ENCODE results near the gene CREB1. TPM values are rescaled to one million over a fixed set of nuclear protein-coding genes. Genes with fewer than 3 reads are reported as not detected.

The CREB1 gene
- total RNA-seq, 1 donor from 2014 or later = 111 TPM

GRCh38 chr2:207498427-207498826 lies 31.3 kb upstream of the CREB1 start:
- H3K27ac Mint-ChIP-seq = no peak overlapping the region
- H3K27me3 Mint-ChIP-seq = no peaks in the 10 kb centered on the region
- no peak overlapping the region for H3K4me3 Mint-ChIP-seq (ENCODE audit: low read depth)
- no peak for DNase-seq (ENCODE audit: low spot score, unreplicated experiment)
- peaks cover 3% of the 10 kb centered on the region for H3K4me1 Mint-ChIP-seq (ENCODE audit: low read depth)
- no peaks in the 10 kb centered on the region for H3K36me3 Mint-ChIP-seq (ENCODE audit: insufficient read depth)
- TF ChIP-seq CTCF (IDR thresholded peaks at IDR 0.05; ENCODE audit: unreplicated experiment) = no peak
- no peaks in the 10 kb centered on the region for H3K9me3 Mint-ChIP-seq (ENCODE audit: low read depth)

GRCh38 chr2:207499114-207499513 lies 30.6 kb upstream of the CREB1 start:
- DNase-seq (ENCODE audit: low spot score, unreplicated experiment) = no peak
- Mint-ChIP-seq H3K36me3 (ENCODE audit: insufficient read depth) (no peaks in the 10 kb centered on the region), H3K4me3 (ENCODE audit: low read depth) (no peak overlapping the region), H3K9me3 (ENCODE audit: low read depth) (no peaks in the 10 kb centered on the region), H3K27me3 (no peaks in the 10 kb centered on the region), H3K4me1 (ENCODE audit: low read depth) (peaks cover 5% of the 10 kb centered on the region), H3K27ac (no peak overlapping the region)
- no peak for TF ChIP-seq CTCF (IDR thresholded peaks at IDR 0.05; ENCODE audit: unreplicated experiment)

GRCh38 chr2:207501802-207502576 lies 27.8 kb upstream of the CREB1 start:
- Mint-ChIP-seq H3K4me3 (ENCODE audit: low read depth) (no peak overlapping the region), H3K27ac (no peak overlapping the region), H3K27me3 (no peaks in the 10 kb centered on the region), H3K36me3 (ENCODE audit: insufficient read depth) (no peaks in the 10 kb centered on the region), H3K4me1 (ENCODE audit: low read depth) (peaks cover 12% of the 10 kb centered on the region), H3K9me3 (ENCODE audit: low read depth) (no peaks in the 10 kb centered on the region)
- no peak for TF ChIP-seq CTCF (IDR thresholded peaks at IDR 0.05; ENCODE audit: unreplicated experiment)
- DNase-seq (ENCODE audit: low spot score, unreplicated experiment) = no peak

- no peak for TF ChIP-seq CTCF (IDR thresholded peaks at IDR 0.05; ENCODE audit: unreplicated experiment)
Observed at GRCh38 chr2:207502577-207503198, 27.1 kb upstream of the CREB1 start.

GRCh38 chr2:207503234-207503633 lies 26.5 kb upstream of the CREB1 start:
- TF ChIP-seq CTCF (IDR thresholded peaks at IDR 0.05; ENCODE audit: unreplicated experiment) = no peak
- H3K27me3 Mint-ChIP-seq = no peaks in the 10 kb centered on the region
- no peaks in the 10 kb centered on the region for H3K9me3 Mint-ChIP-seq (ENCODE audit: low read depth)
- peaks cover 12% of the 10 kb centered on the region for H3K4me1 Mint-ChIP-seq (ENCODE audit: low read depth)
- H3K4me3 Mint-ChIP-seq (ENCODE audit: low read depth) = no peak overlapping the region
- H3K36me3 Mint-ChIP-seq (ENCODE audit: insufficient read depth) = no peaks in the 10 kb centered on the region
- no peak for DNase-seq (ENCODE audit: low spot score, unreplicated experiment)
- no peak overlapping the region for H3K27ac Mint-ChIP-seq

More at GRCh38 chr2:207502577-207503198, 27.1 kb upstream of the CREB1 start:
- Mint-ChIP-seq H3K4me1 (ENCODE audit: low read depth) (peaks cover 12% of the 10 kb centered on the region), H3K4me3 (ENCODE audit: low read depth) (no peak overlapping the region), H3K27me3 (no peaks in the 10 kb centered on the region), H3K36me3 (ENCODE audit: insufficient read depth) (no peaks in the 10 kb centered on the region), H3K9me3 (ENCODE audit: low read depth) (no peaks in the 10 kb centered on the region), H3K27ac (no peak overlapping the region)
- DNase-seq (ENCODE audit: low spot score, unreplicated experiment) = no peak

Measured in progenitor cell of endocrine pancreas (in vitro differentiated cells).